ENCODE measurements around the gene KIR2DL1.

DNA sequence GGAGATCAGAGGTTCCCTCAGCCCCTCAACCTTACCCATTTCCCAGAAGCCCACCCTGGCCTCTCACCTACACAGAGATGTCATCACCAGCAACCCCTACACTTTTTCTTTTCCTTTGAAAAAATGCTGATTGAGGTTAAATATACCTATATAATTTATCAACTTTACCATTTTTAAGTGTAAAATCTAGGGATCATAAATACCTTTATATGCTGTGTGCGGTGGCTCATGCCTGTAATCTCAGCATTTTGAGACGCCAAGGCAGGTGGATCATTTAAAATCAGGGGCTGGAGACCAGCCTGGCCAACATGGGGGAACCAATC is 36.9 kb downstream of the KIR2DL1 start:
- TF ChIP-seq, protein P1, sequence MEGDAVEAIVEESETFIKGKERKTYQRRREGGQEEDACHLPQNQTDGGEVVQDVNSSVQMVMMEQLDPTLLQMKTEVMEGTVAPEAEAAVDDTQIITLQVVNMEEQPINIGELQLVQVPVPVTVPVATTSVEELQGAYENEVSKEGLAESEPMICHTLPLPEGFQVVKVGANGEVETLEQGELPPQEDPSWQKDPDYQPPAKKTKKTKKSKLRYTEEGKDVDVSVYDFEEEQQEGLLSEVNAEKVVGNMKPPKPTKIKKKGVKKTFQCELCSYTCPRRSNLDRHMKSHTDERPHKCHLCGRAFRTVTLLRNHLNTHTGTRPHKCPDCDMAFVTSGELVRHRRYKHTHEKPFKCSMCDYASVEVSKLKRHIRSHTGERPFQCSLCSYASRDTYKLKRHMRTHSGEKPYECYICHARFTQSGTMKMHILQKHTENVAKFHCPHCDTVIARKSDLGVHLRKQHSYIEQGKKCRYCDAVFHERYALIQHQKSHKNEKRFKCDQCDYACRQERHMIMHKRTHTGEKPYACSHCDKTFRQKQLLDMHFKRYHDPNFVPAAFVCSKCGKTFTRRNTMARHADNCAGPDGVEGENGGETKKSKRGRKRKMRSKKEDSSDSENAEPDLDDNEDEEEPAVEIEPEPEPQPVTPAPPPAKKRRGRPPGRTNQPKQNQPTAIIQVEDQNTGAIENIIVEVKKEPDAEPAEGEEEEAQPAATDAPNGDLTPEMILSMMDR (conservative IDR thresholded peaks at IDR 0.05; ENCODE audit: low read length), result no peak
- no peak for TF ChIP-seq EZH2phosphoT487 (IDR thresholded peaks at IDR 0.05; ENCODE audit: borderline replicate concordance)

All from Loucy (cell line).